ENCODE results near the gene UQCC2. TPM values are rescaled to one million over a fixed set of nuclear protein-coding genes. Genes with fewer than 3 reads are reported as not detected.

UQCC2 gene
- total and polyA plus RNA-seq, 5 donors from 2014 or later, result 14.9 to 72.6 (median 44.9) TPM

- Histone ChIP-seq H3K4me1 (ENCODE audit: control insufficient read depth, insufficient read depth, low read length, poor library complexity, severe bottlenecking) (peaks cover 15% of the 10 kb centered on the region), H3K27me3 (ENCODE audit: control insufficient read depth, insufficient read depth, low read length) (no peaks in the 10 kb centered on the region), H3K27ac (ENCODE audit: insufficient read depth, low read length, poor library complexity, severe bottlenecking) (no peak overlapping the region), H3K36me3 (ENCODE audit: control insufficient read depth, insufficient read depth, low read length) (peaks cover 58% of the 10 kb centered on the region), H3K9me3 (ENCODE audit: control insufficient read depth in 2 of 2, low read length in 2 of 2) (no peaks in the 10 kb centered on the region), H3K4me3 (ENCODE audit: low read depth, low read length) (no peak overlapping the region)
- DNase-seq, result no peak
- Mint-ChIP-seq H3K4me3 (no peak overlapping the region), H3K36me3 (peaks cover 44% of the 10 kb centered on the region), H3K27ac (peak overlapping the region in 1 of 3 donors; percentile 38), H3K27me3 (no peaks in the 10 kb centered on the region), H3K4me1 (peaks cover 6 to 17% (median 11%) of the 10 kb centered on the region in 4 donors), H3K9me3 (no peaks in the 10 kb centered on the region)
- no peak for ATAC-seq (ENCODE audit: low read depth in 2 of 2)
Observed at GRCh38 chr6:33665957-33666356, 45.5 kb downstream of the UQCC2 start.

- Mint-ChIP-seq H3K4me3 (no peak overlapping the region), H3K4me1 (peaks cover 4 to 15% (median 9%) of the 10 kb centered on the region in 4 donors), H3K9me3 (no peaks in the 10 kb centered on the region), H3K27me3 (no peaks in the 10 kb centered on the region), H3K27ac (peak overlapping the region in 1 of 3 donors; percentile 38), H3K36me3 (peaks cover 50% of the 10 kb centered on the region)
- H3K36me3 ChIP-seq (ENCODE audit: control insufficient read depth, insufficient read depth, low read length), result peaks cover 64% of the 10 kb centered on the region
- no peak overlapping the region for H3K27ac ChIP-seq (ENCODE audit: insufficient read depth, low read length, poor library complexity, severe bottlenecking)
- H3K4me3 ChIP-seq (ENCODE audit: low read depth, low read length), result no peak overlapping the region
- no peak for ATAC-seq (ENCODE audit: low read depth in 2 of 2)
- H3K4me1 ChIP-seq (ENCODE audit: control insufficient read depth, insufficient read depth, low read length, poor library complexity, severe bottlenecking), result peaks cover 13% of the 10 kb centered on the region
- no peak for DNase-seq
- H3K9me3 ChIP-seq (ENCODE audit: control insufficient read depth in 2 of 2, low read length in 2 of 2), result no peaks in the 10 kb centered on the region
- no peaks in the 10 kb centered on the region for H3K27me3 ChIP-seq (ENCODE audit: control insufficient read depth, insufficient read depth, low read length)
Observed at GRCh38 chr6:33664506-33665057, 46.9 kb downstream of the UQCC2 start.

- Mint-ChIP-seq H3K27ac (peak overlapping the region in 2 of 3 donors; percentile 36 to 38), H3K36me3 (peaks cover 43% of the 10 kb centered on the region), H3K9me3 (no peaks in the 10 kb centered on the region), H3K4me3 (no peak overlapping the region), H3K27me3 (no peaks in the 10 kb centered on the region), H3K4me1 (peaks cover 2 to 8% (median 4%) of the 10 kb centered on the region in 4 donors)
- no peak for ATAC-seq (ENCODE audit: low read depth in 2 of 2)
- H3K27me3 ChIP-seq (ENCODE audit: control insufficient read depth, insufficient read depth, low read length), result no peaks in the 10 kb centered on the region
- no peaks in the 10 kb centered on the region for H3K9me3 ChIP-seq (ENCODE audit: control insufficient read depth in 2 of 2, low read length in 2 of 2)
- H3K4me3 ChIP-seq (ENCODE audit: low read depth, low read length), result no peak overlapping the region
- no peak overlapping the region for H3K27ac ChIP-seq (ENCODE audit: insufficient read depth, low read length, poor library complexity, severe bottlenecking)
- no peak for DNase-seq
- H3K4me1 ChIP-seq (ENCODE audit: control insufficient read depth, insufficient read depth, low read length, poor library complexity, severe bottlenecking), result peaks cover 7% of the 10 kb centered on the region
- peaks cover 67% of the 10 kb centered on the region for H3K36me3 ChIP-seq (ENCODE audit: control insufficient read depth, insufficient read depth, low read length)
Observed at GRCh38 chr6:33663727-33664449, 47.6 kb downstream of the UQCC2 start.

- H3K4me1 ChIP-seq (ENCODE audit: control insufficient read depth, insufficient read depth, low read length, poor library complexity, severe bottlenecking), result no peaks in the 10 kb centered on the region
- H3K27ac ChIP-seq (ENCODE audit: insufficient read depth, low read length, poor library complexity, severe bottlenecking), result no peak overlapping the region
- no peaks in the 10 kb centered on the region for H3K9me3 ChIP-seq (ENCODE audit: control insufficient read depth in 2 of 2, low read length in 2 of 2)
- DNase-seq, result no peak
- no peaks in the 10 kb centered on the region for H3K9me3 Mint-ChIP-seq
- no peak for ATAC-seq (ENCODE audit: low read depth in 2 of 2)
- peaks cover 39% of the 10 kb centered on the region for H3K36me3 Mint-ChIP-seq
- H3K4me3 Mint-ChIP-seq, result no peak overlapping the region
- no peak overlapping the region for H3K4me3 ChIP-seq (ENCODE audit: low read depth, low read length)
- H3K36me3 ChIP-seq (ENCODE audit: control insufficient read depth, insufficient read depth, low read length), result peaks cover 68% of the 10 kb centered on the region
- peaks cover 0 to 2% (median 0%) of the 10 kb centered on the region in 4 donors for H3K4me1 Mint-ChIP-seq
- H3K27me3 ChIP-seq (ENCODE audit: control insufficient read depth, insufficient read depth, low read length), result no peaks in the 10 kb centered on the region
- H3K27ac Mint-ChIP-seq, result no peak overlapping the region
- no peaks in the 10 kb centered on the region for H3K27me3 Mint-ChIP-seq
Observed at GRCh38 chr6:33663028-33663427, 48.5 kb downstream of the UQCC2 start.

GRCh38 chr6:33662318-33662717 lies 49.2 kb downstream of the UQCC2 start:
- Histone ChIP-seq H3K4me3 (ENCODE audit: low read depth, low read length) (no peak overlapping the region), H3K4me1 (ENCODE audit: control insufficient read depth, insufficient read depth, low read length, poor library complexity, severe bottlenecking) (no peaks in the 10 kb centered on the region), H3K9me3 (ENCODE audit: control insufficient read depth in 2 of 2, low read length in 2 of 2) (no peaks in the 10 kb centered on the region), H3K27me3 (ENCODE audit: control insufficient read depth, insufficient read depth, low read length) (no peaks in the 10 kb centered on the region), H3K27ac (ENCODE audit: insufficient read depth, low read length, poor library complexity, severe bottlenecking) (no peak overlapping the region), H3K36me3 (ENCODE audit: control insufficient read depth, insufficient read depth, low read length) (peaks cover 61% of the 10 kb centered on the region)
- H3K27ac Mint-ChIP-seq, result no peak overlapping the region
- H3K4me3 Mint-ChIP-seq, result no peak overlapping the region
- H3K4me1 Mint-ChIP-seq, result peaks cover 0 to 2% (median 0%) of the 10 kb centered on the region in 4 donors
- H3K36me3 Mint-ChIP-seq, result peaks cover 37% of the 10 kb centered on the region
- no peaks in the 10 kb centered on the region for H3K27me3 Mint-ChIP-seq
- no peaks in the 10 kb centered on the region for H3K9me3 Mint-ChIP-seq
- no peak for ATAC-seq (ENCODE audit: low read depth in 2 of 2)
- DNase-seq, result no peak

- Histone ChIP-seq H3K9me3 (ENCODE audit: control insufficient read depth in 2 of 2, low read length in 2 of 2) (no peaks in the 10 kb centered on the region), H3K27me3 (ENCODE audit: control insufficient read depth, insufficient read depth, low read length) (no peaks in the 10 kb centered on the region), H3K4me3 (ENCODE audit: low read depth, low read length) (no peak overlapping the region), H3K4me1 (ENCODE audit: control insufficient read depth, insufficient read depth, low read length, poor library complexity, severe bottlenecking) (no peaks in the 10 kb centered on the region), H3K36me3 (ENCODE audit: control insufficient read depth, insufficient read depth, low read length) (peaks cover 56% of the 10 kb centered on the region), H3K27ac (ENCODE audit: insufficient read depth, low read length, poor library complexity, severe bottlenecking) (no peak overlapping the region)
- DNase-seq, result no peak
- Mint-ChIP-seq H3K27ac (no peak overlapping the region), H3K4me1 (peaks cover 0 to under 1% (median 0%) of the 10 kb centered on the region in 4 donors), H3K9me3 (no peaks in the 10 kb centered on the region), H3K36me3 (peaks cover 30% of the 10 kb centered on the region), H3K4me3 (no peak overlapping the region), H3K27me3 (no peaks in the 10 kb centered on the region)
- ATAC-seq (ENCODE audit: low read depth in 2 of 2), result no peak
Observed at GRCh38 chr6:33661106-33661838, 50.2 kb downstream of the UQCC2 start.

- no peak overlapping the region for H3K4me3 Mint-ChIP-seq
- peaks cover 30% of the 10 kb centered on the region for H3K36me3 Mint-ChIP-seq
- no peaks in the 10 kb centered on the region for H3K27me3 Mint-ChIP-seq
- Histone ChIP-seq H3K36me3 (ENCODE audit: control insufficient read depth, insufficient read depth, low read length) (peaks cover 48% of the 10 kb centered on the region), H3K4me1 (ENCODE audit: control insufficient read depth, insufficient read depth, low read length, poor library complexity, severe bottlenecking) (no peaks in the 10 kb centered on the region), H3K4me3 (ENCODE audit: low read depth, low read length) (no peak overlapping the region), H3K9me3 (ENCODE audit: control insufficient read depth in 2 of 2, low read length in 2 of 2) (no peaks in the 10 kb centered on the region), H3K27ac (ENCODE audit: insufficient read depth, low read length, poor library complexity, severe bottlenecking) (no peak overlapping the region), H3K27me3 (ENCODE audit: control insufficient read depth, insufficient read depth, low read length) (no peaks in the 10 kb centered on the region)
- ATAC-seq (ENCODE audit: low read depth in 2 of 2) (no peak), DNase-seq (no peak)
- peak overlapping the region in 1 of 3 donors; percentile 65 for H3K27ac Mint-ChIP-seq
- H3K9me3 Mint-ChIP-seq, result no peaks in the 10 kb centered on the region
- H3K4me1 Mint-ChIP-seq, result no peaks in the 10 kb centered on the region
Observed at GRCh38 chr6:33659986-33660385, 51.5 kb downstream of the UQCC2 start.

All from CD4-positive, CD25-positive, alpha-beta regulatory T cell (primary cell).